BJ (cell line): ENCODE measurements around the gene BCKDHB. TPM values are rescaled to one million over a fixed set of nuclear protein-coding genes. Genes with fewer than 3 reads are reported as not detected.
"Not testable (repeated sequence)": the region's sequence is repeated elsewhere in the genome, so short reads cannot be mapped to it uniquely, and the experiment has no call there.

ENCODE experiments used
- CTCF ChIA-PET: fragments of 350-600 bp; formaldehyde crosslinking; extraction: SDS; loops from one replicate; lab custom pipeline; 2021; ENCODE audit warnings: antibody characterized with exemption, inconsistent platforms; lab: Yijun Ruan, JAX
- POLR2A ChIA-PET: fragments of 300-600 bp; sonication (Branson Sonifier 250); formaldehyde crosslinking; extraction: SDS; loops from one replicate; lab custom pipeline; 2021; ENCODE audit warnings: antibody characterized with exemption; lab: Charles Lee
- DNase-seq: peaks from one replicate; pipeline ENCODE4 v3.0.0-alpha.2; 2011; ENCODE audit warnings: low read depth
- H3K27me3 ChIP-seq: 2 replicates; pipeline ENCODE4 v1.6.0; 2011; ENCODE audit warnings: low read length; ENCODE audit not compliant: control insufficient read depth, insufficient read depth
- H3K36me3 ChIP-seq: 2 replicates; pipeline ENCODE4 v1.5.1; 2011; ENCODE audit warnings: low read length; ENCODE audit not compliant: control insufficient read depth, insufficient read depth
- H3K4me3 ChIP-seq: 2 replicates; pipeline ENCODE4 v1.5.1; 2011; ENCODE audit warnings: low read depth, mild to moderate bottlenecking, control low read depth, low read length
- CTCF ChIP-seq: IDR thresholded peaks from 2 replicates; pipeline ENCODE4 v1.5.1; 2011; ENCODE audit warnings: low read depth, mild to moderate bottlenecking, control low read depth, inconsistent platforms, low read length, moderate library complexity; ENCODE audit not compliant: insufficient read depth
- polyA minus RNA-seq: library from RNA; depleted of rRNA, polyadenylated mRNA; stranded (reverse); fragments of >200 nt; gene quantifications from 2 replicates; pipeline ENCODE4 v1.2.3, GENCODE V29; 2011; rRNA and poly(A)+ RNA removed
- polyA plus RNA-seq: library from polyadenylated mRNA; depleted of rRNA; stranded (reverse); fragments of >200 nt; gene quantifications from 2 replicates; pipeline ENCODE4 v1.2.3, GENCODE V29; 2011; rRNA removed

The BCKDHB gene
- polyA plus RNA-seq, result 8.0 and 14.0 TPM in 2 replicates
- polyA minus RNA-seq, result 5.3 and 6.1 TPM in 2 replicates

- Histone ChIP-seq H3K4me3 (peak within 1 kb of the TSS; percentile 70), H3K27me3 (no peaks in the 10 kb centered on the region; the same call in none of the 2 replicates), H3K36me3 (no peaks in the 10 kb centered on the region)
- ChIA-PET CTCF (interaction anchor here (0.5 to 1.3 kb wide), 2 partner anchors 158 to 495 kb away, joined by 3 to 6 read pairs; no protein-coding TSS in a partner anchor), POLR2A (no interaction called here)
- peak; percentile 11; the same call in 1 of the 2 replicates for TF ChIP-seq CTCF
- DNase-seq, result peak; percentile 87
These were observed at the start of gene BCKDHB for GRCh38 chr6:80106418-80107235. TSS of gene BCKDHB (plus strand) at chr6:80106671. CDS start at chr6:80106694, 23 bp downstream.

GRCh38 chr6:80060774-80061173 is 45.7 kb upstream of the BCKDHB start:
- DNase-seq, result no peak
- Histone ChIP-seq H3K4me3 (no peak overlapping the region), H3K27me3 (no peaks in the 10 kb centered on the region), H3K36me3 (no peaks in the 10 kb centered on the region)
- CTCF ChIA-PET, result no interaction called here
- POLR2A ChIA-PET, result no interaction called here
- no peak for TF ChIP-seq CTCF

- POLR2A ChIA-PET, result not testable (repeated sequence)
These were observed 38.3 kb upstream of the BCKDHB start for GRCh38 chr6:80068146-80068545.

GRCh38 chr6:80070431-80070830 is 36.0 kb upstream of the BCKDHB start:
- POLR2A ChIA-PET, DNase-seq, H3K36me3 ChIP-seq, H3K27me3 ChIP-seq, H3K4me3 ChIP-seq, CTCF ChIA-PET: not testable (repeated sequence)

More at GRCh38 chr6:80068146-80068545, 38.3 kb upstream of the BCKDHB start:
- DNase-seq, CTCF ChIA-PET, H3K36me3 ChIP-seq, H3K4me3 ChIP-seq, H3K27me3 ChIP-seq: not testable (repeated sequence)

- POLR2A ChIA-PET, result no interaction called here
- no peak overlapping the region for H3K4me3 ChIP-seq
- no peak for DNase-seq
- no peaks in the 10 kb centered on the region for H3K36me3 ChIP-seq
- TF ChIP-seq CTCF, result no peak
- CTCF ChIA-PET, result interaction anchor here (1.3 kb wide), 1 partner anchor 10 kb away, joined by 3 read pairs; no protein-coding TSS in a partner anchor
- peaks cover 3% of the 10 kb centered on the region; the same call in 1 of the 2 replicates for H3K27me3 ChIP-seq
These were observed 29.4 kb upstream of the BCKDHB start for GRCh38 chr6:80077067-80077466.

GRCh38 chr6:80088637-80089036 is 17.8 kb upstream of the BCKDHB start:
- H3K27me3 ChIP-seq, result peaks cover 2% of the 10 kb centered on the region; the same call in 1 of the 2 replicates
- POLR2A ChIA-PET, result no interaction called here
- TF ChIP-seq CTCF, result no peak
- DNase-seq, result no peak
- no peaks in the 10 kb centered on the region for H3K36me3 ChIP-seq
- no peak overlapping the region for H3K4me3 ChIP-seq
- CTCF ChIA-PET, result no interaction called here
